ENCODE data around the gene C14orf180.

GRCh38 chr14:104635717-104636116 lies 56.2 kb downstream of the C14orf180 start:
- TF ChIP-seq CTCF (IDR thresholded peaks at IDR 0.05; ENCODE audit: low read length) (no peak), EZH2 (optimal IDR thresholded peaks at IDR 0.05; ENCODE audit: low read depth, low read length) (no peak)

Data from MM.1S (cell line).